GM10266 (cell line): Measurements from ENCODE around the gene AKAP6.

Experiments
- DNase-seq: peaks from one replicate; pipeline ENCODE4 v3.0.0; 2012; ENCODE audit errors: extremely low spot score
- CTCF ChIP-seq: IDR thresholded peaks from 2 replicates; pipeline ENCODE4 v1.5.1; 2012; ENCODE audit warnings: mild to moderate bottlenecking, low read depth; ENCODE audit not compliant: control insufficient read depth, insufficient read depth; ENCODE audit errors: missing control alignments

AKAP6 gene

GRCh38 chr14:32332415-32333316 lies 3.6 kb downstream of the AKAP6 start:
- no peak for TF ChIP-seq CTCF
- DNase-seq: no peak

- no peak for TF ChIP-seq CTCF
- DNase-seq: no peak
These were observed 7.6 kb downstream of the AKAP6 start for GRCh38 chr14:32336702-32337101.

GRCh38 chr14:32337759-32338158 lies 8.7 kb downstream of the AKAP6 start:
- TF ChIP-seq CTCF: no peak
- DNase-seq: no peak

GRCh38 chr14:32339188-32339587 lies 10.1 kb downstream of the AKAP6 start:
- no peak for TF ChIP-seq CTCF
- DNase-seq: no peak

GRCh38 chr14:32341947-32342846 lies 13.1 kb downstream of the AKAP6 start:
- DNase-seq: no peak
- TF ChIP-seq CTCF: no peak

GRCh38 chr14:32342847-32343194 lies 13.7 kb downstream of the AKAP6 start:
- no peak for DNase-seq
- no peak for TF ChIP-seq CTCF
